NOMO-1 treated with dmso at 0.1 percent for 144 hours (cell line): ENCODE data around the gene CCNB1IP1.
"Not testable (repeated sequence)": the region's sequence is repeated elsewhere in the genome, so short reads cannot be mapped to it uniquely, and the experiment has no call there.

Source experiments
- DNase-seq: peaks from one replicate; lab custom pipeline; 2025; ENCODE audit not compliant: unreplicated experiment; lab: John Stamatoyannopoulos, UW

The CCNB1IP1 gene

GRCh38 chr14:20333494-20333841 lies 389 bp upstream of the CCNB1IP1 start:
- DNase-seq: no peak

- DNase-seq: no peak
These were observed 670 bp downstream of the CCNB1IP1 start for GRCh38 chr14:20332431-20332787.

DNA sequence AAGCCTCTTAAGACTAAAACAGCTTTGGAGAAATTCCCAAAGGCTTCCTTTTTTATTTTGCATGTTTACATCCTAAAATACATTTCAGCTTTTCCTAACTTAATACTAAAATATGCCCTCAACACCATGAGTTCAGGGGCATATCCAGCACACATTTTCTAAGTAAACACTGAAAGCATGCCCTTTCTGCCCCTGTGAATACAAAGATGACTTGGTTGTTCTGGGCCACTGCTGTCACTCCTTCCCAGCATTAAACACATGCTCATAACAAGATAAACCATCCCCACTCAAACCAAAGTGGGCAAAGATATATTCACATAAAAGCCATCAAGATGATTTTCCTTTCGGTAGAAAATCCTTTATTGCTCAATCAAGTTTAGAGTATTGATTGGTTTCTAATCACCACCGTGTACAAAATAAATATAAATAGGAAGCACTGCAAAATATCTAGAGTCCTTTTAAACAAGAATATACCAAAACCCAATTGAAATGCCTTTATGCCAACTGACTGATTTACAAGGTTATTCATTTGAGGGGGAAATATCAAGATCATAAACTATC lies 1.9 kb downstream of the CCNB1IP1 start:
- no peak for DNase-seq

DNA sequence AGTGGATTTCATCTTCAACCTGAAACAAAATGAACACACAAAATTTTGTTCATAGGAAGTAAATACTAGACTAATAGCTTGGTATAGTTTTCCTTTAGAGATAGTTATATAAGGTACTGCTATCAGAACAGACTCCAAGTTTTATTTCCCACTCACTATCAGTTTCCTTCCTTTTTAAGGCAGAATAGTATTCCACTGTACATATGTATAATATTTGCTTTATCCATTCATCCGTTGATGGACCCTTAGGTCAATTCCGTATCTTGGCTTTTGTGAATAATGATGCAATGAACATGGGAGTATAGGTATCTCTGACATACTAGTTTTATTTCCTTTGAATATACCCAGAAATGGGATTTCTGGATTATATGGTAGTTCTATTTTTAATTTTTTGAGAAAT lies 3.7 kb downstream of the CCNB1IP1 start:
- DNase-seq: no peak

- no peak for DNase-seq
These were observed 4.4 kb downstream of the CCNB1IP1 start for GRCh38 chr14:20328705-20329104.

- DNase-seq: peak; percentile 15
These were observed 5.8 kb downstream of the CCNB1IP1 start for GRCh38 chr14:20327005-20327869.

- DNase-seq: no peak
These were observed 15.4 kb downstream of the CCNB1IP1 start for GRCh38 chr14:20317720-20318119.

GRCh38 chr14:20314026-20314425 lies 19.1 kb downstream of the CCNB1IP1 start:
- no peak for DNase-seq

DNA sequence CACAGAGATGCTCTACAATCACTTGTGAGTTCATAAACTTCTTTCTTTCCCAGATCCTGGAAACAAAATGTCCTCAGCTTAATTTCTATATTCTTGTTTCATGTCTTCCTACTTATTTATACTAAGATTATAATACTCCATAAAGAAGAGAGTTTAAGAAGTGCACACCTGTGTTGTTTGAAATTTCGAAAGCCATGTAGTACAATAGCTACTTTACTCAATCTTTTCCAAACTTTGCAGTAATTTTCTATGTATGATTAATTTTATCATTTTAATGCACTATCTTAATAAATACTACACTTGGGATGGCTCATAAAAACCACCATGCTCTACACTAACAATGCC lies 27.0 kb downstream of the CCNB1IP1 start:
- no peak for DNase-seq

DNA sequence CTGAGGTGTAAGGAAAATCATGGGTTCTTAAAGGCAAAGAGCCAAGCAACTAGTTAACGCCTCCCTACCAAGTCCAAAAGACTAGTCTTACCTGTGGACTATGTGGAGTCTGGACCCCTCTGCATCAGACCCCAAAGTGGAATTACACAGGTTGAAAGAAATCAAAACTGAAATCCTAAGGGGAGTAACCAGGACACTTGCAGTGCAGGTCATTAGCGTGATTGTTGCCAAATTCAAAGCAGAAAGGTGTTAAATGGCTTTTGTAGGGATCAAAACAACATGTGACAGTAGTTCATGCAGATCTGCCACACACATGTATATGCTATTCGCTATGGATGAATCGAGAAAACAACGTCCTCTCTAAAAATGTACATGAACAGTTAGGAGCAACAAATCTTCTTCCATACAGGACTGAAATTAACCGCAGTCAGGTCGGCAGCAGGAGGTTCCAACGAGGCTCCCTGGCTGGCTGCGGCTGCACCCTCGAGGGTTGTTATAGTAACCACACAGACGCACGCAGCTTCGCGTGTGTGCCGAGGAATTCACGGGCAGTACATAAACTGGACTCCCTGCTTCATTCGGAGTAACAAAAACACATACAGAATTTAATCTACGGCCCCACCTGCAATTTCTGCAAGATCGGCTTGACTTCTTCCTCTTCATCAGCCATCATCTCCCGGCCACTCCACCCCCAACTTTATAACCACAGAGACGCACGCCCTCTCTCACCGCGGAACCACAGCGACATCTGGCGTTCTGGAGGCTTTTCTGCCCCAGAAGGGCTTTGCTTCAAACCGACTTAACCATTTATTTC lies 27.6 kb downstream of the CCNB1IP1 start, which contains the start of gene TTC5:
TTC5 (minus strand) TSS at position 687 of the 814 bp plus-strand sequence; CDS start at position 673, 14 bp downstream.
- peak; percentile 82 for DNase-seq

GRCh38 chr14:20302042-20302755 lies 30.9 kb downstream of the CCNB1IP1 start:
- DNase-seq: no peak

GRCh38 chr14:20295067-20295466 lies 38.0 kb downstream of the CCNB1IP1 start:
- peak; percentile 53 for DNase-seq

GRCh38 chr14:20294636-20295035 lies 38.4 kb downstream of the CCNB1IP1 start:
- no peak for DNase-seq

DNA sequence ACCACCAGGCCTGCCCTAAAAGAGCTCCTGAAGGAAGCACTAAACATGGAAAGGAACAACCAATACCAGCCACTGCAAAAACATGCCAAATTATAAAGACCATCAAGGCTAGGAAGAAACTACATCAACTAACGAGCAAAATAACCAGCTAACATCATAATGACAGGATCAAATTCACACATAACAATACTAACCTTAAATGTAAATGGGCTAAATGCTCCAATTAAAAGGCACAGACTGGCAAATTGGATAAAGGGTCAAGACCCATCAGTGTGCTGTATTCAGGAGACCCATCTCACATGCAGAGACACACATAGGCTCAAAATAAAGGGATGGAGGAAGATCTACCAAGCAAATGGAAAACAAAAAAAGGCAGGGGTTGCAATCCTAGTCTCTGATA lies 51.1 kb downstream of the CCNB1IP1 start:
- DNase-seq: not testable (repeated sequence)

- DNase-seq: not testable (repeated sequence)
These were observed 52.8 kb downstream of the CCNB1IP1 start for GRCh38 chr14:20280265-20280664.

DNA sequence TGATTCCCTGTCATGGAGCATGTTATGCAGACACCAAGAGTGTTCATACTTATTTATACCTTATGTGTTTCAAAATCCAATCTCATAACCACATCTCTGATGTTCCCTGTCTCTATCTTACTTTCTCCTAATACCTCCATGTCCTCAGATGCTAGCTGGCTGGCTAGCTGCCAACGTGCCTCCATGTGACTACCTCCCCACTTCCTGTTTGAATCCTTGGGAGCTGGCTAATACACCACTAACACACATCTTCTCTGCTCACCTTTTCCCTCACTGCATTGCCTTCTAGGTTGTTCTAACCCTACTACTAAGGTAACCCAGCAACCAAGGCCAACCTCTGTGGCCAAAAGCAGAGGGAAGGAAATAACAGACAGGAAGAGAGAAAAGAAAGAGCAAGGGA lies 54.7 kb downstream of the CCNB1IP1 start:
- no peak for DNase-seq

- no peak for DNase-seq
These were observed 55.7 kb downstream of the CCNB1IP1 start for GRCh38 chr14:20277409-20277808.

DNA sequence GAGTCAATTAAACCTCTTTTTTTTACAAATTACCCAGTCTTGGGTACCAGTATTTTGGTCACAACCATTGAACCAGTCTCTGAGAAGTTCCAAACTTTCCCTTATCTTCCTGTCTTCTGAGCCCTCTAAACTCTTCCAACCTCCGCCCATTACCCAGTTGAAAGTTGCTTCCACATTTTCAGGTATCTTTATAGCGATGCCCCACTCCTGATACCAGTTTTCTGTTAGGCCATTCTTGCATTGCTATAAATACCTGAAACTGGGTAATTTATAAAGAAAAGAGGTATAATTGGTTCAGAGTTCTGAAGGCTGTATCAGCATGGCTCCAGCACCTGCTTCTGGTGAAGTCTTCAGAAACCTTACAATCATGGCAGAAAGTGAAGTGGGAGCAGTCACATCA lies 59.0 kb downstream of the CCNB1IP1 start:
- DNase-seq: no peak

DNA sequence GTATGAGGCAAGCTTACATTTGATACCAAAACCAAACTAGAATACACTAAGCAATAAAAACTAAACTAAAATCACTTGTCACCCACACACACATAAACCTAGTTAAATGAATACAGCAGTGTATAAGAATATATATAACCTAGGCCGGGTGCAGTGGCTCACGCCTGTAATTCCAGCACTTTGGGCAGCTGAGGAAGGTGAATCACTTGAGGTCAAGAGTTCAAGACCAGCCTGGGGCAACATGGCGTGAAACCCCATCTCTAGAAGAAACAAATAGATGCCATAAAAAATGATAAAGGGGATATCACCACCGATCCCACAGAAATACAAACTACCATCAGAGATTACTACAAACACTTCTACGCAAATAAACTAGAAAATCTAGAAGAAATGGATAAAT lies 68.7 kb downstream of the CCNB1IP1 start:
- not testable (repeated sequence) for DNase-seq

DNA sequence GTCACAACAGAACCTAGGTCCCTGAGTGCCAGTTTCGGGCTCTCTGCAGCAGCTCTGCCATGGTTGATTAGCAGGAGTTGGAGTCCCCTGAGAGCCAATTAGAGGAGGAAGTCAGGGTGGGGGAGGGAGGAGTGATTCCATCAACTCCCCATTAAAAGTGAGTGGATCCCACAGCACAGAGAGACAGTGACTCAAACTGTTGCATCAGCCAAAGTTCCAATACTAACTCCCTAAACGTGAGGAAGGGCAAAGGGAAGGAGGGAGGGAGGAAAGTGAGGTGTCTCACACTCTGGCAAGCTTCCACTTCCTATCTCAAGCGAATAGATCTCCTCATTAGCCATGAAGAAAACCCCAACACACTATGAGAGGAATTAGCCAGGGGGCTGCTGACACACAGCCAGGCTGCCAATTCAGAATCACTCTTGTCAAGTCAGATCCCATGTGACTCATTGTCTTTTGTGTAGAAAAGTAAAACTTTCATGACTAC lies 70.4 kb downstream of the CCNB1IP1 start:
- DNase-seq: no peak
